ENCODE results near the gene EPN1.
A peak's percentile ranks its signal among the peaks of the same experiment; 100 is the strongest.

EPN1 gene

DNA sequence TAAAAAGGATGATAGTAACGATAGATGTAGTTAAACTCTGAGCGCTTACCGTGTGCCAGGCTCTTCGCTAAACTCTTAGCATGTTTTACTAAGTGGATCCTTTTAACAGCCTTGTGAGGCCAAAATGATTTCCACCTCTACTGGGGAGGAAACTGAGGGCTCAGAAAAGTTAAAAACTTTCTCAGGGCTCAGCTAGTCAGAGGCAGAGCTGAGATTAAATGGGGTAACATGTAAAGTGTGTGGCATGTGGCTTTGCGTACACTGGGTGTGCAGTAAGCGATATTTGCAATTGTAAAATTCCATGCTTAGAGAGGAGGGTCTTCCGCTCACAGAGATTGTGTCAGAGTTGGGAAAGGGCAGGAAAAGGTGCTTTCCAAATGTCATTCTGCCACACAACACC lies 18.5 kb upstream of the EPN1 start:
- H3K4me3 ChIP-seq (ENCODE audit: low read depth, low read length), result peak overlapping the region; percentile 98
- no peak for DNase-seq (ENCODE audit: low read depth)
- TF ChIP-seq POLR2A (IDR thresholded peaks at IDR 0.05; ENCODE audit: extremely low read depth, insufficient read length) (no peak), MYC (IDR thresholded peaks at IDR 0.05; ENCODE audit: low read depth, low read length) (no peak)
- TF ChIP-seq, protein P1, sequence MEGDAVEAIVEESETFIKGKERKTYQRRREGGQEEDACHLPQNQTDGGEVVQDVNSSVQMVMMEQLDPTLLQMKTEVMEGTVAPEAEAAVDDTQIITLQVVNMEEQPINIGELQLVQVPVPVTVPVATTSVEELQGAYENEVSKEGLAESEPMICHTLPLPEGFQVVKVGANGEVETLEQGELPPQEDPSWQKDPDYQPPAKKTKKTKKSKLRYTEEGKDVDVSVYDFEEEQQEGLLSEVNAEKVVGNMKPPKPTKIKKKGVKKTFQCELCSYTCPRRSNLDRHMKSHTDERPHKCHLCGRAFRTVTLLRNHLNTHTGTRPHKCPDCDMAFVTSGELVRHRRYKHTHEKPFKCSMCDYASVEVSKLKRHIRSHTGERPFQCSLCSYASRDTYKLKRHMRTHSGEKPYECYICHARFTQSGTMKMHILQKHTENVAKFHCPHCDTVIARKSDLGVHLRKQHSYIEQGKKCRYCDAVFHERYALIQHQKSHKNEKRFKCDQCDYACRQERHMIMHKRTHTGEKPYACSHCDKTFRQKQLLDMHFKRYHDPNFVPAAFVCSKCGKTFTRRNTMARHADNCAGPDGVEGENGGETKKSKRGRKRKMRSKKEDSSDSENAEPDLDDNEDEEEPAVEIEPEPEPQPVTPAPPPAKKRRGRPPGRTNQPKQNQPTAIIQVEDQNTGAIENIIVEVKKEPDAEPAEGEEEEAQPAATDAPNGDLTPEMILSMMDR (IDR thresholded peaks at IDR 0.05; ENCODE audit: low read depth, low read length), result no peak
- TF ChIP-seq, protein P2, sequence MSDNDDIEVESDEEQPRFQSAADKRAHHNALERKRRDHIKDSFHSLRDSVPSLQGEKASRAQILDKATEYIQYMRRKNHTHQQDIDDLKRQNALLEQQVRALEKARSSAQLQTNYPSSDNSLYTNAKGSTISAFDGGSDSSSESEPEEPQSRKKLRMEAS (IDR thresholded peaks at IDR 0.05; ENCODE audit: low read depth, low read length), result no peak

DNA sequence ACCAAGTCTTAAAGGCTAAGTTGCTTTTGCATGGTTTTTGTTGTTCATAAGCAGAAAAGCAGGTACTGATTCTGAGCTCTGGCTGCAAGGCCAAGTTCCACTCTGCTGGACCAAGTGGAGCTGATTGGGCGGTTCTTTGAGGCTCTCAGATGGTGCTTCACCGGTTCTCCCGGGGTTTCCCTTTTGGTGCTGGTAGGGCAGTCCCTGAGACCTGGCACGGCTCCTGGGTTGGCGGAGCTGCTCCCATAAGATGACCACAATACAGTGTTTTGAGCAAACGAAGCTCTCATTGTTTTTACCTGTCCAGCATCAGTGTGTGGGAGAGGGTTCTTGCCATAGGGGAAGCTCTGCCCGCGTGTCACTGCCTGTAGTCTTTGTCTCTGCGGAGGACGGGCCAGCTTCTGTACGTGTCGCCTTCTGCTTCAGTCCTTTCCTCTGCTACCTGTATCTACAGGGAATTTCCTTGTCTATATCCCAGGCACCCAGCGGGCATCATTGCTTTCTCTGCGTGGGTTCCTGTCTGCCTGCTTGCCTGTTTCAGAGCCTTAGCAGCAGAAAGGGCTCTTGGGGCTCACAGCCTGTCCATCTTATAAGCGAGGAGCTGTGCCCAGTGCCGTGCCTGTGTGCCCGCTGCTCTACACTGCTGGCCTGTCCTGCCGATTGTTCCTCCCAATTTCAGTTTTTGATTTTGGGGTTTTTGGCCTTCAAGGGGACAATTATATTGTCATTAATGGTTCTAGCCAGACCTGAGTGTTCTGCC lies 17.9 kb upstream of the EPN1 start:
- H3K4me3 ChIP-seq (ENCODE audit: low read depth, low read length), result peak overlapping the region; percentile 98
- TF ChIP-seq, protein P2 (IDR thresholded peaks at IDR 0.05; ENCODE audit: low read depth, low read length), result no peak
- TF ChIP-seq MYC (IDR thresholded peaks at IDR 0.05; ENCODE audit: low read depth, low read length) (no peak), POLR2A (IDR thresholded peaks at IDR 0.05; ENCODE audit: extremely low read depth, insufficient read length) (no peak)
- TF ChIP-seq, protein P1 (IDR thresholded peaks at IDR 0.05; ENCODE audit: low read depth, low read length), result no peak
- DNase-seq (ENCODE audit: low read depth), result no peak

DNA sequence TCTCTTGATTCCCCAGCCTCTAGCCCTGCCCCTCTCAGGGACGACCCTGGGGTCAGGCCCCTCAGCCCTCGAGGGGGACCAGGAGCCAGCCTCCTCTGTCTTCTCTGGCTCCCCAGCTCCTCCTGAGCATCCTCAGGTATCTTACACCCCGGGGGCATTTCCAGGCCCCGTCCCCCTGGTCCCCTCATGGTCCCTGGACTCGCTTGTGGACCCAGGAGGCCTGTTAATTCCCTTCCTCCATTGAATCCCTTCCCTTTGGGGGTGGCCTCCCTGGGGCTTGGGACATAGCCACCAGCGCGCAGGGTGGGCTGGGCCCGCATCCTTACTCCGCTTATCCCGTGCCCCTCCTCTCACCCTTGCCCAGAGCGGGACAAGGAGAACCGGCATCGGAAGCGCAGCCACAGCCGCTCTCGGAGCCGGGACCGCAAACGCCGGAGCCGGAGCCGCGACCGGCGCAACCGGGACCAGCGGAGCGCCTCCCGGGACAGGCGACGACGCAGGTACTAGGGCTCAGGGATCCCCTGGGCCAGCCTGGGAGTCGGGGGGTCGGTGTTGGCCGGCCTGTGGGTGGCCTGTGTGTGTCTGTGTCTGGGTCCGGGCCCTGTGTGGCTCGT lies 16.1 kb upstream of the EPN1 start:
- DNase-seq (ENCODE audit: low read depth), result no peak
- TF ChIP-seq, protein P1 (IDR thresholded peaks at IDR 0.05; ENCODE audit: low read depth, low read length), result no peak
- TF ChIP-seq POLR2A (IDR thresholded peaks at IDR 0.05; ENCODE audit: extremely low read depth, insufficient read length), result no peak
- TF ChIP-seq MYC (IDR thresholded peaks at IDR 0.05; ENCODE audit: low read depth, low read length), result no peak
- TF ChIP-seq, protein P2 (IDR thresholded peaks at IDR 0.05; ENCODE audit: low read depth, low read length), result no peak
- no peak overlapping the region for H3K4me3 ChIP-seq (ENCODE audit: low read depth, low read length)

DNA sequence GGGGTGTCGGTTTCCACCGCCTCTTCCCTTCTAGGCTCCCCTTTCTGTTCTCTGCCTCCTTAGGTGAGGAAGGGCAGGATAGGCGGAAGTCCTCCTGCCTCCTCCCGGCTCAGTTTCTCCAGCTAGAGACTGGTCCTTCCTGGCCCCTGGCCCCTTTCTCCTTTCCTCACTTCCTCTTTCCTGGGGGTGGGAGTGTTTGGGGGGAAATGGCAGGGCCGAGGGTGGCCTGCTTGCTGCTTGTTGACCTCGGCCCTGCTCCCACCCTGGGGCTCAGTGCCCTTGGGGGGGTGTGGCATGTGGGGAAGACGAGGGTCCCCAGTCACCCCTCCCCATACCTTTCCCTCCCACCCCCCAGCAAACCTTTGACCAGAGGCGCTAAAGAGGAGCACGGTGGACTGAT lies 15.2 kb upstream of the EPN1 start:
- TF ChIP-seq, protein P1 (IDR thresholded peaks at IDR 0.05; ENCODE audit: low read depth, low read length), result no peak
- TF ChIP-seq MYC (IDR thresholded peaks at IDR 0.05; ENCODE audit: low read depth, low read length), result no peak
- TF ChIP-seq, protein P2 (IDR thresholded peaks at IDR 0.05; ENCODE audit: low read depth, low read length), result no peak
- TF ChIP-seq POLR2A (IDR thresholded peaks at IDR 0.05; ENCODE audit: extremely low read depth, insufficient read length), result no peak
- DNase-seq (ENCODE audit: low read depth), result no peak
- no peak overlapping the region for H3K4me3 ChIP-seq (ENCODE audit: low read depth, low read length)

DNA sequence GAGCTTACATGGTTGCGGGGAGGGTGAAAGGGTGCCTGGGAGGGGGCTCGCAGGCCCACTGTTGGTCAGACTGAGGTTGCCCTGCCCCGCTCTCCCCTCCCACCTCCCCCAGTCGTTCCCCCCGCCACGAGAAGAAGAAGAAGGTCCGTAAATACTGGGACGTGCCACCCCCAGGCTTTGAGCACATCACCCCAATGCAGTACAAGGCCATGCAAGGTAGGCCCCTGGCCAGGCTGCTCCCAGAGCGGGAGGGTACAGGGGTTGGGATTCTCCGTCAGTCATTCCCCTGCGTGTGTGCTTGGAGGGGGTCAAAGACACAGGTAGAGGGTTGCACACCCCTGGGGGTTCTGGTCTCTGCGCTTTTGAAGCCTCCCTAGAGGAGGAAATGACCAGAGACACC lies 14.6 kb upstream of the EPN1 start:
- DNase-seq (ENCODE audit: low read depth), result no peak
- no peak overlapping the region for H3K4me3 ChIP-seq (ENCODE audit: low read depth, low read length)
- TF ChIP-seq, protein P1 (IDR thresholded peaks at IDR 0.05; ENCODE audit: low read depth, low read length), result no peak
- no peak for TF ChIP-seq POLR2A (IDR thresholded peaks at IDR 0.05; ENCODE audit: extremely low read depth, insufficient read length)
- no peak for TF ChIP-seq MYC (IDR thresholded peaks at IDR 0.05; ENCODE audit: low read depth, low read length)
- TF ChIP-seq, protein P2 (IDR thresholded peaks at IDR 0.05; ENCODE audit: low read depth, low read length), result no peak

Measured in NB4 (cell line).